Mesenchymal stem cell (in vitro differentiated cells and primary cell): ENCODE data around the gene DCTD.
A peak's percentile ranks its signal among the peaks of the same experiment; 100 is the strongest.

Experiments used
- DNase-seq: peaks from one replicate; pipeline ENCODE4 v3.0.0-alpha.2; 2013
- H2AFZ ChIP-seq: one replicate; pipeline ENCODE4 v1.6.1; 2013; ENCODE audit warnings: low read depth, mild to moderate bottlenecking, control low read depth, inconsistent platforms, low read length, moderate library complexity
- H2AK5ac ChIP-seq: 2 replicates; pipeline ENCODE4 v1.6.1; 2013; ENCODE audit warnings: low read length, moderate library complexity, mild to moderate bottlenecking, inconsistent platforms; ENCODE audit not compliant: severe bottlenecking
- H2BK120ac ChIP-seq: one replicate; pipeline ENCODE4 v1.6.1; 2013; ENCODE audit warnings: low read depth, mild to moderate bottlenecking, inconsistent platforms, low read length, moderate library complexity
- H2BK12ac ChIP-seq, 2 experiments: one replicate each; pipeline ENCODE4 v1.6.1; 2013; ENCODE audit warnings: inconsistent platforms in 2 of 2, low read length in 2 of 2, mild to moderate bottlenecking in 2 of 2, moderate library complexity in 2 of 2, control low read depth in 1 of 2
- H2BK15ac ChIP-seq: one replicate; pipeline ENCODE4 v1.6.1; 2013; ENCODE audit warnings: mild to moderate bottlenecking, low read depth, inconsistent platforms; ENCODE audit not compliant: poor library complexity, severe bottlenecking
- H2BK5ac ChIP-seq: 2 replicates; pipeline ENCODE4 v1.6.1; 2013; ENCODE audit warnings: low read depth, mild to moderate bottlenecking, low read length, control low read depth, inconsistent platforms; ENCODE audit not compliant: poor library complexity, severe bottlenecking
- H3K14ac ChIP-seq, 2 experiments: one replicate each; pipeline ENCODE4 v1.6.1; 2013; ENCODE audit warnings: inconsistent platforms in 2 of 2, low read length in 2 of 2, control low read depth in 1 of 2, mild to moderate bottlenecking in 1 of 2, moderate library complexity in 1 of 2
- H3K18ac ChIP-seq, 2 experiments: one replicate each; pipeline ENCODE4 v1.6.1; 2013; ENCODE audit warnings: inconsistent platforms in 2 of 2, low read length in 2 of 2, control low read depth in 1 of 2, low read depth in 1 of 2, mild to moderate bottlenecking in 1 of 2
- H3K23ac ChIP-seq, 2 experiments: one replicate each; pipeline ENCODE4 v1.6.1; 2013; ENCODE audit warnings: inconsistent platforms in 2 of 2, low read length in 2 of 2, mild to moderate bottlenecking in 2 of 2, moderate library complexity in 2 of 2, control low read depth in 1 of 2
- H3K27ac ChIP-seq: 2 replicates; pipeline ENCODE4 v1.5.1; 2013; ENCODE audit warnings: mild to moderate bottlenecking, moderate library complexity, low read length, control low read depth, inconsistent platforms; ENCODE audit not compliant: poor library complexity, severe bottlenecking
- H3K27me3 ChIP-seq, 2 experiments: 2 replicates each; pipeline versions ENCODE4 v1.6.1 to v1.7.0; 2013; ENCODE audit warnings: low read length in 2 of 2, mild to moderate bottlenecking in 2 of 2, moderate library complexity in 2 of 2, control low read depth in 1 of 2, inconsistent platforms in 1 of 2; ENCODE audit not compliant: control insufficient read depth in 1 of 2, insufficient read depth in 1 of 2
- H3K36me3 ChIP-seq, 2 experiments: 2 replicates each; pipeline versions ENCODE4 v1.6.1 to v1.7.0; 2013; ENCODE audit warnings: low read length in 2 of 2, control low read depth in 1 of 2, inconsistent platforms in 1 of 2, low read depth in 1 of 2, mild to moderate bottlenecking in 1 of 2; ENCODE audit not compliant: insufficient read depth in 2 of 2, control insufficient read depth in 1 of 2
- H3K4ac ChIP-seq, 2 experiments: one replicate each; pipeline ENCODE4 v1.6.1; 2013; ENCODE audit warnings: inconsistent platforms in 2 of 2, low read length in 2 of 2, mild to moderate bottlenecking in 2 of 2, moderate library complexity in 2 of 2, control low read depth in 1 of 2, low read depth in 1 of 2
- H3K4me1 ChIP-seq: 2 replicates; pipeline ENCODE4 v1.6.1; 2013; ENCODE audit warnings: low read depth, low read length, control low read depth; ENCODE audit not compliant: control insufficient read depth, insufficient read depth
- H3K4me2 ChIP-seq: 2 replicates; pipeline ENCODE4 v1.6.1; 2013; ENCODE audit warnings: low read length, mild to moderate bottlenecking, inconsistent platforms; ENCODE audit not compliant: poor library complexity, severe bottlenecking
- H3K4me3 ChIP-seq, 2 experiments: 2 replicates each; pipeline versions ENCODE4 v1.5.1 to v1.7.0; 2013; ENCODE audit warnings: low read length in 2 of 2, mild to moderate bottlenecking in 2 of 2, control low read depth in 1 of 2, low read depth in 1 of 2; ENCODE audit not compliant: insufficient read depth in 1 of 2
- H3K79me1 ChIP-seq: replicated peaks from 2 replicates; pipeline ENCODE4 v1.6.1; 2013; ENCODE audit warnings: mild to moderate bottlenecking, control low read depth, low read length, inconsistent platforms; ENCODE audit not compliant: poor library complexity, severe bottlenecking
- H3K9ac ChIP-seq: 2 replicates; pipeline ENCODE4 v1.7.0; 2013; ENCODE audit warnings: mild to moderate bottlenecking, low read length, moderate library complexity
- H3K9me3 ChIP-seq: 2 replicates; pipeline ENCODE4 v1.7.0; 2013; ENCODE audit warnings: mild to moderate bottlenecking, low read length; ENCODE audit not compliant: control insufficient read depth
- H4K8ac ChIP-seq: one replicate; pipeline ENCODE4 v1.6.1; 2013; ENCODE audit warnings: inconsistent platforms, mild to moderate bottlenecking, low read length, moderate library complexity
- H4K91ac ChIP-seq: one replicate; pipeline ENCODE4 v1.6.1; 2013; ENCODE audit warnings: mild to moderate bottlenecking, low read length, inconsistent platforms
- WGBS: methylation state at CpG from one replicate; pipeline ENCODE4 v1.1.7; 2013; ENCODE audit warnings: mixed read lengths; 5-methylcytosine and 5-hydroxymethylcytosine counted together

Gene DCTD

DNA sequence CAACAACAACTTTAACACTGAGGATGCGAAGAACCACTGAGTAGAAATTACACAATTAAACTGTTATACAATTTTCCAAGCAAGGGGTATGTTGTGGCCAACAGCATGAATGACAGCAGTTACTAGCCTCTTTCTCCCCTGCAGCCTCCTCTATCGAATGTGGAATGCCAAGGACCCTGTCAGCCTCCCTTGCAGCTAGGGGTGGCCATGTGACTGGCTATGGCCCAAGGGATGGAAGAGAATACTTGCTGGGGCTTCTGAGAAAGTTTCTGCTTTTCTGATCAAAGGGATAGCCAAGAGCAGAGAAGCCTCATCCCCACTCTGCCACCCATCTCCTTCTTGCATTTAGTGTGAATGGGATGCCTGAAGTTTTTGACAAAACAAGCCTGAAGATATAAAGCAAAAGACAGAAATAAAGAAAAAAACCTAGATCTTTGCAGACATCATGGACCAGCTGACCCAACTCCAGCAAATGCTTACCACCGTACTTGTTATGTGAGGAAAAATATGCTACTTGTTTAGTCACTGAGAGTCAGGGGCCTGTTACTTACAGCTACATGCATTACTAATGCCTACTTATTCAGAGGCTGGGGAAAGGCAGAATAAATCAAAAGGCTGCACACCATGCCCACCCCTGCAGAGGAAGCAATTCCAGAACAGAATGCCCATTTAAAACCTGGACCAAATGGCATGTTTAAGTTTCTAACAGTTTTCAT is 32.0 kb downstream of the DCTD start:
- peaks cover 29% of the 10 kb centered on the region for H3K79me1 ChIP-seq
- H3K36me3 ChIP-seq, result peaks cover 43 to 81% of the 10 kb centered on the region in 2 experiments
- no peak overlapping the region for H2BK5ac ChIP-seq
- 93% methylated on average over 3 of the region's 3 CpGs for WGBS
- H3K18ac ChIP-seq, result no peak overlapping the region
- no peak overlapping the region for H4K8ac ChIP-seq
- no peak overlapping the region for H2BK15ac ChIP-seq
- peak overlapping the region in 1 of 2 experiments; percentile 34 for H2BK12ac ChIP-seq
- no peak overlapping the region for H2AK5ac ChIP-seq
- H3K9ac ChIP-seq, result no peak overlapping the region
- H2AFZ ChIP-seq, result no peak overlapping the region
- no peak for DNase-seq
- no peak overlapping the region for H3K4me3 ChIP-seq
- H4K91ac ChIP-seq, result no peak overlapping the region
- H3K4ac ChIP-seq, result no peak overlapping the region
- H3K9me3 ChIP-seq, result peaks cover 10% of the 10 kb centered on the region
- no peak overlapping the region for H2BK120ac ChIP-seq
- no peaks in the 10 kb centered on the region for H3K27me3 ChIP-seq
- no peak overlapping the region for H3K14ac ChIP-seq
- no peak overlapping the region for H3K27ac ChIP-seq
- no peak overlapping the region for H3K23ac ChIP-seq
- H3K4me1 ChIP-seq, result peaks cover 3% of the 10 kb centered on the region
- H3K4me2 ChIP-seq, result no peak overlapping the region

DNA sequence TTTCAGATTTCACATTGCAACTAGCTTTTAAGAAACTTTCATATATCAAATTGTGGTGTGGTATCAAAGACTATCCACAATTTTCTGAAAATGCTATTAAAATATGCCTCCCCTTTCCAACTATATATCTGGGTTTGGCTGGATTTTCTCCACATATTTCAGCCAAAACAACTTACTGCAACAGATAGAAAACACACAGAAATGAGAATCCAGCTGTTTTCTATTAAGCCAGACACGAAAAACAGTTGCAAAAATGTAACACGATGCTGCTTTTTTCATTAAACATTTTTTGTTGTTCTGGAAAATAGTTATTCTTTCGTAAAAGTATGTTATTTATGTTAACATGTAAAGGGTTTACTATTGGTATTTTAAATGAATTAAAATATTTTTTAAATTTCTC is 33.1 kb downstream of the DCTD start:
- no peak overlapping the region for H3K4ac ChIP-seq
- no peak overlapping the region for H3K9ac ChIP-seq
- peaks cover 3% of the 10 kb centered on the region for H3K4me1 ChIP-seq
- DNase-seq, result no peak
- H3K9me3 ChIP-seq, result peaks cover 10% of the 10 kb centered on the region
- H2BK15ac ChIP-seq, result no peak overlapping the region
- H2BK120ac ChIP-seq, result no peak overlapping the region
- no peak overlapping the region for H2BK12ac ChIP-seq
- H3K36me3 ChIP-seq, result peaks cover 44 to 70% of the 10 kb centered on the region in 2 experiments
- H3K27me3 ChIP-seq, result no peaks in the 10 kb centered on the region
- no peak overlapping the region for H4K8ac ChIP-seq
- H3K18ac ChIP-seq, result no peak overlapping the region
- H2AFZ ChIP-seq, result no peak overlapping the region
- no peak overlapping the region for H2BK5ac ChIP-seq
- no peak overlapping the region for H4K91ac ChIP-seq
- H3K14ac ChIP-seq, result no peak overlapping the region
- H3K79me1 ChIP-seq, result peaks cover 25% of the 10 kb centered on the region
- 100% methylated on average over 2 of the region's 3 CpGs for WGBS
- no peak overlapping the region for H3K4me3 ChIP-seq
- no peak overlapping the region for H3K27ac ChIP-seq
- no peak overlapping the region for H3K4me2 ChIP-seq
- no peak overlapping the region for H3K23ac ChIP-seq
- no peak overlapping the region for H2AK5ac ChIP-seq

DNA sequence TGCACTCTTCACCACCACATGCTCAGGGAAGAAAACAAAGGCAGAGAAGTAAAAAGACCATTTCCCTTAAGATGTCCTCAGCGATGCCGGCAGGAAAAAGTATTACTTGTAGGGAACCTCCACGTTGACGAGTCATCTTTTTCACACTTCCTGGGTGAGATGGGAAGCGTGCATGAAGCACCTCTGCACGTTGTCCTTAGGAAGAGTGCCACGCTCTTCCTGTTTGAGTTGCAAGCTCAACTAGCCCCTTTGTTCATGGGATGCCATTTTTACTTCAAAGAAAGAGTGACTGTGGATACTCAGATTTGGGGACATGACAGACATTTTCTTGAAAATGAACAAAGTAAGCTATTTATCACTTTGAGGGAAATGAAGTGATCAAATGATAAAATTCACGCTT is 33.8 kb downstream of the DCTD start:
- Histone ChIP-seq H3K9ac (no peak overlapping the region), H2BK5ac (no peak overlapping the region), H3K36me3 (peaks cover 44 to 63% of the 10 kb centered on the region in 2 experiments), H2BK12ac (no peak overlapping the region), H3K4me2 (no peak overlapping the region), H4K8ac (no peak overlapping the region), H3K4me3 (no peak overlapping the region), H2BK120ac (no peak overlapping the region), H3K18ac (no peak overlapping the region), H3K79me1 (peaks cover 25% of the 10 kb centered on the region), H3K27ac (no peak overlapping the region), H3K14ac (no peak overlapping the region), H3K4ac (no peak overlapping the region), H3K9me3 (peaks cover 10% of the 10 kb centered on the region), H4K91ac (no peak overlapping the region), H3K4me1 (peaks cover 5% of the 10 kb centered on the region), H2AFZ (no peak overlapping the region), H3K23ac (no peak overlapping the region), H3K27me3 (no peaks in the 10 kb centered on the region), H2AK5ac (no peak overlapping the region), H2BK15ac (no peak overlapping the region)
- 96% methylated on average over 8 of the region's 8 CpGs for WGBS
- DNase-seq, result no peak

DNA sequence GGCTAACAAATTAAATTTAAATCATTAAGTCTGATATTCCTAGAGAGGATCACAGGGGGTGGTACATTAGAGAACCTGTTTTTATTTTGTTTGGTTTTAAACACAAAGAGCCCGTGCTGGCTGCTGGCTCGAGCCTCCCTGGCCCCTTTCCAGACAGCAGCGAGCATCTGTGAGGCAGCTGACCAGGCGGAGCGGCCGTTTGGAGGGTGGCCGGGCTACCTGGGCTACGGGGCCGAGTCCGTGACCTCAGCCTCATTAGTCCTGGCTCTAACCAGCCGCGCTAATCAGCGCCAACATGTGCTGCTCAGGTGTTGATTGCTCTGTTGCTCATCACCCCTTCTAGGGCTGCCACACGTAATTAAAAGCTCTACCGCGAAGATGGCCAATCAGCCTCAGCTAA is 35.3 kb downstream of the DCTD start:
- Histone ChIP-seq H3K14ac (peak overlapping the region in 1 of 2 experiments; percentile 11), H3K4ac (no peak overlapping the region), H3K36me3 (peaks cover 43 to 50% of the 10 kb centered on the region in 2 experiments), H2AFZ (no peak overlapping the region), H2BK15ac (no peak overlapping the region), H3K27ac (no peak overlapping the region), H2AK5ac (no peak overlapping the region), H2BK5ac (no peak overlapping the region), H3K4me3 (no peak overlapping the region), H3K4me1 (peaks cover 3% of the 10 kb centered on the region), H4K91ac (no peak overlapping the region), H3K9me3 (peaks cover 10% of the 10 kb centered on the region), H3K18ac (no peak overlapping the region), H3K27me3 (no peaks in the 10 kb centered on the region), H3K4me2 (no peak overlapping the region), H3K9ac (no peak overlapping the region), H3K79me1 (peaks cover 21% of the 10 kb centered on the region), H3K23ac (no peak overlapping the region), H2BK12ac (no peak overlapping the region), H2BK120ac (no peak overlapping the region), H4K8ac (no peak overlapping the region)
- 94% methylated on average over 16 of the region's 16 CpGs for WGBS
- no peak for DNase-seq
